Esophagus muscularis mucosa (tissue), 4 donors: ENCODE measurements around the gene SYNRG. TPM values are rescaled to one million over a fixed set of nuclear protein-coding genes. Genes with fewer than 3 reads are reported as not detected.

ENCODE experiments used
- DNase-seq: peaks from one replicate; pipeline ENCODE4 v3.0.0-alpha.2; 2017; ENCODE audit errors: extremely low spot score
- H3K27ac ChIP-seq, 4 donors: fragments of 200-600 bp; sonication (generic); replicated peaks in 1 of 4; 1 replicate in 3 of 4; 2 replicates in 1 of 4; pipeline ENCODE4 v1.5.1; 2016 to 2019; ENCODE audit warnings: mild to moderate bottlenecking in 1 of 4
- H3K27me3 ChIP-seq, 4 donors: fragments of 200-600 bp; sonication (generic); one replicate each; pipeline versions ENCODE4 v1.5.1 to v1.6.0; 2016 to 2019
- H3K36me3 ChIP-seq, 4 donors: fragments of 200-600 bp; sonication (generic); one replicate each; pipeline ENCODE4 v1.5.1; 2016 to 2019
- H3K4me1 ChIP-seq, 4 donors: fragments of 200-600 bp; sonication (generic); one replicate each; pipeline ENCODE4 v1.5.1; 2016 to 2019
- H3K4me3 ChIP-seq, 4 donors: fragments of 200-600 bp; sonication (generic); 1 replicate in 2 of 4; 2 replicates in 2 of 4; pipeline ENCODE4 v1.5.1; 2016 to 2019; ENCODE audit warnings: mild to moderate bottlenecking in 4 of 4, moderate library complexity in 1 of 4
- H3K9me3 ChIP-seq, 4 donors: fragments of 200-600 bp; sonication (generic); 1 replicate in 3 of 4; 2 replicates in 1 of 4; pipeline ENCODE4 v1.5.1; 2016 to 2019
- EP300 ChIP-seq: sonication (generic); formaldehyde crosslinking; IDR thresholded peaks from one replicate; pipeline ENCODE4 v1.6.1; 2017; ENCODE audit warnings: antibody characterized with exemption
- POLR2A ChIP-seq: fragments of 450-650 bp; IDR thresholded peaks from one replicate; pipeline ENCODE4 v1.6.1; 2017; ENCODE audit warnings: antibody characterized with exemption, moderate library complexity, mild to moderate bottlenecking, low read depth
- POLR2AphosphoS5 ChIP-seq, 2 donors: sonication (generic); formaldehyde crosslinking; IDR thresholded peaks; one replicate each; pipeline ENCODE4 v1.6.1; 2017; ENCODE audit warnings: antibody characterized with exemption in 2 of 2
- WGBS: methylation state at CpG from one replicate; pipeline ENCODE4 v1.1.5; 2018; 5-methylcytosine and 5-hydroxymethylcytosine counted together
- intact Hi-C: fragments of 100-400 bp; cut with DNase I; formaldehyde crosslinking; loops from one replicate; pipeline ENCODE4 v1.15.1; 2023
- total RNA-seq, 4 donors: library from RNA; depleted of rRNA; stranded (reverse); fragments of >200 nt; gene quantifications; one replicate each; pipeline versions ENCODE4 v1.1.0 to v1.2.1, GENCODE V29; 2016
- TF ChIP-seq, protein P1 (sequence below), 3 experiments: fragments of 200-600 bp in 2 of 3; fragments of 450-650 bp in 1 of 3; sonication (generic) in 2 of 3; IDR thresholded peaks; one replicate each; pipeline ENCODE4 v1.5.1; 2017 to 2019; ENCODE audit warnings: antibody characterized with exemption in 3 of 3, mild to moderate bottlenecking in 2 of 3, moderate library complexity in 1 of 3

SYNRG gene
- total RNA-seq, 4 donors from 2014 or later: 11.9 to 19.5 (median 17.0) TPM

- Histone ChIP-seq H3K36me3 (peaks cover 0 to 19% (median 8%) of the 10 kb centered on the region in 4 donors), H3K27me3 (no peaks in the 10 kb centered on the region), H3K9me3 (no peaks in the 10 kb centered on the region), H3K27ac (peak overlapping the region; percentile 11 to 31 (median 19)), H3K4me3 (no peak overlapping the region), H3K4me1 (peaks cover 14 to 21% (median 19%) of the 10 kb centered on the region in 4 donors)
- no peak for DNase-seq
- intact Hi-C loops: no loop called here
- WGBS: 28% methylated on average over 5 of the region's 5 CpGs
- TF ChIP-seq EP300 (no peak), POLR2A (no peak), POLR2AphosphoS5 (IDR thresholded peaks at IDR 0.05) (no peak)
- TF ChIP-seq, protein P1, sequence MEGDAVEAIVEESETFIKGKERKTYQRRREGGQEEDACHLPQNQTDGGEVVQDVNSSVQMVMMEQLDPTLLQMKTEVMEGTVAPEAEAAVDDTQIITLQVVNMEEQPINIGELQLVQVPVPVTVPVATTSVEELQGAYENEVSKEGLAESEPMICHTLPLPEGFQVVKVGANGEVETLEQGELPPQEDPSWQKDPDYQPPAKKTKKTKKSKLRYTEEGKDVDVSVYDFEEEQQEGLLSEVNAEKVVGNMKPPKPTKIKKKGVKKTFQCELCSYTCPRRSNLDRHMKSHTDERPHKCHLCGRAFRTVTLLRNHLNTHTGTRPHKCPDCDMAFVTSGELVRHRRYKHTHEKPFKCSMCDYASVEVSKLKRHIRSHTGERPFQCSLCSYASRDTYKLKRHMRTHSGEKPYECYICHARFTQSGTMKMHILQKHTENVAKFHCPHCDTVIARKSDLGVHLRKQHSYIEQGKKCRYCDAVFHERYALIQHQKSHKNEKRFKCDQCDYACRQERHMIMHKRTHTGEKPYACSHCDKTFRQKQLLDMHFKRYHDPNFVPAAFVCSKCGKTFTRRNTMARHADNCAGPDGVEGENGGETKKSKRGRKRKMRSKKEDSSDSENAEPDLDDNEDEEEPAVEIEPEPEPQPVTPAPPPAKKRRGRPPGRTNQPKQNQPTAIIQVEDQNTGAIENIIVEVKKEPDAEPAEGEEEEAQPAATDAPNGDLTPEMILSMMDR (IDR thresholded peaks at IDR 0.05): no peak
Observed at GRCh38 chr17:37483311-37484039, 125.7 kb downstream of the SYNRG start.

GRCh38 chr17:37481001-37481665 is 128.1 kb downstream of the SYNRG start:
- TF ChIP-seq POLR2A: no peak
- TF ChIP-seq, protein P1 (IDR thresholded peaks at IDR 0.05): no peak
- TF ChIP-seq POLR2AphosphoS5 (IDR thresholded peaks at IDR 0.05): no peak
- no peak for TF ChIP-seq EP300
- no peaks in the 10 kb centered on the region for H3K27me3 ChIP-seq
- no peak for DNase-seq
- 89% methylated on average over 9 of the region's 9 CpGs for WGBS
- intact Hi-C loops: no loop called here
- H3K36me3 ChIP-seq: peaks cover 0 to 42% (median 28%) of the 10 kb centered on the region in 4 donors
- H3K4me1 ChIP-seq: peaks cover 15 to 29% (median 18%) of the 10 kb centered on the region in 4 donors
- no peak overlapping the region for H3K4me3 ChIP-seq
- no peak overlapping the region for H3K27ac ChIP-seq
- H3K9me3 ChIP-seq: no peaks in the 10 kb centered on the region

DNA sequence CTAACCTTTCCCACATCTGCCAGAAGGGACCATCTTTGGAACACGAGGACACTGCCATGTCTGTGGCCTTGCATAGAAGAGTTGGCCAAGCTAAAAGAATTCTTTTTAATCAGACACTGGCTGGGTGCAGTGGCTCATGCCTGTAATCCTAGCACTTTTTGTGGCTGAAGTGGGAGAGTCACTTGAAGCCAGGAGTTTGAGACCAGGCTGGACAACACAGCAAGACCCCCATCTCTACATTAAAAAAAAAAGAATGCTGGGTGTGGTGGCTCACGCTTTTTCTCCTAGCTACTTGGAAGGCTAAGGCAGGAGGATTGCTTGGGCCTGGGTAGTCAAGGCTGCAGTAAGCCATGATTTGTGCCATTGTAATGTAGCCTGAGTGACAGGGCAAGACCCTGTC is 128.8 kb downstream of the SYNRG start:
- TF ChIP-seq POLR2A (no peak), EP300 (no peak), POLR2AphosphoS5 (IDR thresholded peaks at IDR 0.05) (no peak)
- TF ChIP-seq, protein P1 (IDR thresholded peaks at IDR 0.05): no peak
- intact Hi-C loops: no loop called here
- WGBS: 94% methylated on average over 2 of the region's 2 CpGs
- no peaks in the 10 kb centered on the region for H3K9me3 ChIP-seq
- no peaks in the 10 kb centered on the region for H3K27me3 ChIP-seq
- no peak overlapping the region for H3K27ac ChIP-seq
- H3K36me3 ChIP-seq: peaks cover 6 to 49% (median 34%) of the 10 kb centered on the region in 4 donors
- peaks cover 17 to 36% (median 19%) of the 10 kb centered on the region in 4 donors for H3K4me1 ChIP-seq
- DNase-seq: no peak
- H3K4me3 ChIP-seq: no peak overlapping the region

DNA sequence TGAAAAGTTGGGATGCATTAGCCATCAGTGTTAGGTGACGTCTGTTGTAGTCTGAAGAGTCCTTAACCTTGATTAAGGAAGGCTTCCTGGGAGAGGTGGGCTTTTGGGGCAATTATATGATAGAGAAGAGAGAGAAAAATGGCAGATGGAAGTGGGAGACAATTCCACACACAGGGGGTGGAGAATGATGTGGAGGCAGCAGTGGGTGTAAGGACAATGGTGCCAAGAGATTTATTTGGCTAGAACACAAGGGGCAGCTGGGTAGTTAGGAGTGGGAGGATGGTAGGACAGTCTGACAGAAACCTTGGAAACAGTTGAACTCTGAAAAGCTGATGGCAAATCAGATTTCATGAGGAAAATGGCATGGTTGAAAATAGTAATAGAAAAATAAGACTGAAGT is 130.2 kb downstream of the SYNRG start:
- intact Hi-C loops: no loop called here
- H3K4me3 ChIP-seq: no peak overlapping the region
- no peaks in the 10 kb centered on the region for H3K27me3 ChIP-seq
- H3K9me3 ChIP-seq: no peaks in the 10 kb centered on the region
- TF ChIP-seq POLR2AphosphoS5 (IDR thresholded peaks at IDR 0.05) (no peak), EP300 (no peak), POLR2A (no peak)
- TF ChIP-seq, protein P1 (IDR thresholded peaks at IDR 0.05): no peak
- H3K36me3 ChIP-seq: peaks cover 12 to 63% (median 47%) of the 10 kb centered on the region in 4 donors
- 88% methylated on average over 1 of the region's 1 CpG for WGBS
- H3K4me1 ChIP-seq: peaks cover 17 to 36% (median 19%) of the 10 kb centered on the region in 4 donors
- DNase-seq: no peak
- H3K27ac ChIP-seq: no peak overlapping the region
